ENCODE results near the gene PLXDC2.

DNA sequence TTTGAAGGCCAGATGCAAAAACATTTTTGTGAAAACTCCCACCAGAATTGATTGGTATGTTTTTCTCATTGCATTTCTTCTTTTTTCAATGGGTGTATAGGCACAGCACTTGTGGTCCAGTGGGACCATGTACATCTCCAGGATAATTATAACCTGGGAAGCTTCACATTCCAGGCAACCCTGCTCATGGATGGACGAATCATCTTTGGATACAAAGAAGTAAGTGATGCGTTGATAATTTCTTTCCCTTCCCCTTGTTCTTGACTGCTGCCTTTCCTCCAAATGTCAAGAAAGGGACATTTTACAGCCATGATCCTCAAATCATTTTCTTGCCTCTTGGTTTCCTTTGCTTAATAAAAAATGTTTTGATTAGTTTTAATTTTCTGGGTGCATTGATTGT is 331.5 kb downstream of the PLXDC2 start:
- TF ChIP-seq, protein P1, sequence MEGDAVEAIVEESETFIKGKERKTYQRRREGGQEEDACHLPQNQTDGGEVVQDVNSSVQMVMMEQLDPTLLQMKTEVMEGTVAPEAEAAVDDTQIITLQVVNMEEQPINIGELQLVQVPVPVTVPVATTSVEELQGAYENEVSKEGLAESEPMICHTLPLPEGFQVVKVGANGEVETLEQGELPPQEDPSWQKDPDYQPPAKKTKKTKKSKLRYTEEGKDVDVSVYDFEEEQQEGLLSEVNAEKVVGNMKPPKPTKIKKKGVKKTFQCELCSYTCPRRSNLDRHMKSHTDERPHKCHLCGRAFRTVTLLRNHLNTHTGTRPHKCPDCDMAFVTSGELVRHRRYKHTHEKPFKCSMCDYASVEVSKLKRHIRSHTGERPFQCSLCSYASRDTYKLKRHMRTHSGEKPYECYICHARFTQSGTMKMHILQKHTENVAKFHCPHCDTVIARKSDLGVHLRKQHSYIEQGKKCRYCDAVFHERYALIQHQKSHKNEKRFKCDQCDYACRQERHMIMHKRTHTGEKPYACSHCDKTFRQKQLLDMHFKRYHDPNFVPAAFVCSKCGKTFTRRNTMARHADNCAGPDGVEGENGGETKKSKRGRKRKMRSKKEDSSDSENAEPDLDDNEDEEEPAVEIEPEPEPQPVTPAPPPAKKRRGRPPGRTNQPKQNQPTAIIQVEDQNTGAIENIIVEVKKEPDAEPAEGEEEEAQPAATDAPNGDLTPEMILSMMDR (IDR thresholded peaks at IDR 0.05): no peak
- TF ChIP-seq EZH2 (IDR thresholded peaks at IDR 0.05; ENCODE audit: borderline replicate concordance, insufficient read depth, low read depth, low read length, poor library complexity, severe bottlenecking): no peak

Data from B cell (primary cell).